ENCODE measurements around the gene SPRED2.
"Not testable (repeated sequence)": the region's sequence is repeated elsewhere in the genome, so short reads cannot be mapped to it uniquely, and the experiment has no call there.

The SPRED2 gene

GRCh38 chr2:65337915-65338314 is 94.5 kb downstream of the SPRED2 start:
- DNase-seq: not testable (repeated sequence)

- no peak for DNase-seq
Observed at GRCh38 chr2:65334714-65335113, 97.7 kb downstream of the SPRED2 start.

GRCh38 chr2:65331336-65332025 is 100.9 kb downstream of the SPRED2 start:
- no peak for DNase-seq

- no peak for DNase-seq
Observed at GRCh38 chr2:65329525-65329924, 102.9 kb downstream of the SPRED2 start.

- no peak for DNase-seq
Observed at GRCh38 chr2:65326276-65326675, 106.1 kb downstream of the SPRED2 start.

GRCh38 chr2:65325066-65325465 is 107.3 kb downstream of the SPRED2 start:
- no peak for DNase-seq

GRCh38 chr2:65320946-65321345 is 111.5 kb downstream of the SPRED2 start:
- DNase-seq: no peak

- DNase-seq: no peak
Observed at GRCh38 chr2:65320042-65320725, 112.2 kb downstream of the SPRED2 start.

- DNase-seq: no peak
Observed at GRCh38 chr2:65319674-65320041, 112.7 kb downstream of the SPRED2 start.

GRCh38 chr2:65319072-65319673 is 113.2 kb downstream of the SPRED2 start:
- DNase-seq: no peak

GRCh38 chr2:65317841-65318240 is 114.6 kb downstream of the SPRED2 start:
- no peak for DNase-seq

GRCh38 chr2:65317351-65317750 is 115.0 kb downstream of the SPRED2 start:
- not testable (repeated sequence) for DNase-seq

- no peak for DNase-seq
Observed at GRCh38 chr2:65316072-65316471, 116.3 kb downstream of the SPRED2 start.

- DNase-seq: no peak
Observed at GRCh38 chr2:65314801-65315441, 117.5 kb downstream of the SPRED2 start.

GRCh38 chr2:65313954-65314256 is 118.5 kb downstream of the SPRED2 start:
- DNase-seq: no peak

GRCh38 chr2:65313126-65313953 is 119.1 kb downstream of the SPRED2 start:
- DNase-seq: no peak

GRCh38 chr2:65311596-65311995 is 120.8 kb downstream of the SPRED2 start:
- DNase-seq: no peak

- DNase-seq: no peak
Observed at GRCh38 chr2:65311049-65311448, 121.3 kb downstream of the SPRED2 start.

GRCh38 chr2:65309699-65310098 is 122.7 kb downstream of the SPRED2 start:
- DNase-seq: no peak

- no peak for DNase-seq
Observed at GRCh38 chr2:65305934-65306333, 126.5 kb downstream of the SPRED2 start.

GRCh38 chr2:65300761-65301711 is 131.4 kb downstream of the SPRED2 start:
- DNase-seq: peak; percentile 37

Data from GF-D8 (cell line).